NOMO-1 (cell line): ENCODE results near the gene KIF26A.
"Not testable (repeated sequence)": the region's sequence is repeated elsewhere in the genome, so short reads cannot be mapped to it uniquely, and the experiment has no call there.

ENCODE experiments used
- DNase-seq, 2 experiments: peaks; one replicate each; lab custom pipeline; 2025; ENCODE audit not compliant: unreplicated experiment in 2 of 2; lab: John Stamatoyannopoulos, UW

KIF26A gene

DNA sequence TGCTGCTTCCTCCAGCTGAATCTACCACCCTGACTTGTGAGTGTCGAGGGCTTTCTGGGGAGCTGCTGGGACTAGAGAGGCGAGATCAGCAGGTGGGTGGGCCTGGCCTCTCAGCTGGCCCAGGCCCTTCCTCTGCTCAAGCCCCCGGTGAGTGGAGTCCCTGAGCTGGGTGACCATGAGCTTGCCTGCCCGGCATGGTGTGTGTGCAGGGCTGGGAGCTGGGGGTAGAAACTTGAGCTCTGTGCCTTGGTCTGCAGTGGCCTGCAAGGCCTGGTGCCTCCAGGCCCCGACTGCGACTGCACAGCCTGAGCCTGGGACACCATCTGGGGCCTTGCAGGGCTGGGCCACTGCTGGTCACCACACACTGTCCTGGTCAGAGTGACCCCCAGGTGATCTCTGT lies 67.4 kb downstream of the KIF26A start:
- DNase-seq, result no peak

DNA sequence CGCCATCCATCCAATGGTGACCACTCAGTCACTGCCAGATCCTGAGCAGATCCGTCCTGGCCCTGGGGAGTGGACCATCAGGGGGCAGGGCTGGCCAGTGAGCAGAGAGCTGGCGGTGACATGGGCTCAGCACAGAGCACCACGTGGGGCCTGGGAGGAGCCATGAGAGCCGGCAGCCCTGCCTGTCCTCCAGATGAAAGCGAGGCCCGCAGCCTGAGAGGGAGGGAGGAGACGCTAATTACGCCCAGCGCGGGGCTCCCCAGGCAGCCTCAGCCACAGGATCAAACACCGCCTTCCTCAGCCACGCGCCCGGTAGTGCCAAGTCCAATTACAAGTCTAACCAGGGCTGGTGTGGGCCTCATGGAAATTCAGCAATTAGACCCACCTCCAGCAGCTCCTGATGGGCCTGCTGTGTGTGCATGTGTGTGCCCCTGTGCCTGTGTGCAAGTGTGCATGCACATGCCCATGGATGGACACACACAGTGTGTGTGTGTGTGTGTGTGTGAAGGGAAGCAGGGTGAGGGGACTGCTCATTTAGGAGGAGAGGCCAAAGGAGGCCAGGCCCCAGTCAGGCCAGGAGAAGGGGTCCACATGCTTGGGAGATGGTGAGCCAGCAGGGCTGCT lies 68.0 kb downstream of the KIF26A start:
- no peak for DNase-seq

DNA sequence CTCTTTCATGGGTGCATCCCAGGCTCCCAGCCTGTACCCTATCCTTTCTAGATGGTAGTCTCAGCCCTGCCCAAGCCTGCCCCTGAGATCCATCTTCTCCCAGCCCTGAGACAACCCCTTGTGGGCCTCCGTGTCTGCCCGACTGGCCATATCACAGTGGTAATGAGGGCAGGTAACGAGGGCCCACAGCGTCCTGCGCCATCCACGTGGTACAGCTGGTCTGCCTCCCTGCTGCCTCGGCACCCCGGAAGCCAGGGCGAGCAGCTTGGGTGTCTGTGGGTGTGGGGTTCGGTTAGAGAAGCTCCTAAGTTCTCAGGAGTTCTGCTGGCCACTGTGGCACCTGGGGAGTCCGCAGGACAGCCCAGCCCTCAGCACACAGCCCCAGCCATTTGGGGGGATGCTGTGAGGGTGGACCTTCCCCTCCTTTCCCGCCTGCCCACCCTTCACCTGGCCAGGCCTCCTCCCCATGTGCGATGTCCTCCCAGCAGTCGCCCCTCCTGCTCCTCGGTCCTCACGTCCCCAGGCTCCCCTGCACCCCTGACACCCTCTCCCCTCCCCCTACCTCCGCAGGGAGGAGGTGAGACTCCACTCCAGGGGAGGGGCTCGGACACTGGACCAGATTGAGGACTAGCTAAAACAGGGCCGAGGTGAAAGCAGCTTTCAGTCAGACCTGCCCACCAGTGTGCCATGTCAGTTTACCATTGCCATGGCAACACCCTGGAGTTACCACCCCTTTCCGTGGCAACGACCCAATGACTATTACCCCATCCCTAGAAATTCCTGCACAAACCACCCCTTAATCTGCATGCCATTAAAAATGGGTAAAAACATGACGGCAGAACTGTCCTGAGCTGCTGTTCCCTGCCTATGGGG lies 69.0 kb downstream of the KIF26A start:
- DNase-seq, result no peak

DNA sequence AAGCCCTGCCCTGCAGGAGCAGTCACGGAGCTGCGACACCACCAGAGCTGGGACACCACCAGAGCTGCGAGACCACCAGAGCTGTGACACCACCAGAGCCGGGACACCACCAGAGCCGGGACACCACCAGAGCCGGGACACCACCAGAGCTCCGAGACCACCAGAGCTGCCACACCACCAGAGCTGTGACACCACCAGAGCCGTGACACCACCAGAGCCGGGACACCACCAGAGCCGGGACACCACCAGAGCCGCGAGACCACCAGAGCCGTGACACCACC lies 69.6 kb downstream of the KIF26A start:
- not testable (repeated sequence) for DNase-seq

DNA sequence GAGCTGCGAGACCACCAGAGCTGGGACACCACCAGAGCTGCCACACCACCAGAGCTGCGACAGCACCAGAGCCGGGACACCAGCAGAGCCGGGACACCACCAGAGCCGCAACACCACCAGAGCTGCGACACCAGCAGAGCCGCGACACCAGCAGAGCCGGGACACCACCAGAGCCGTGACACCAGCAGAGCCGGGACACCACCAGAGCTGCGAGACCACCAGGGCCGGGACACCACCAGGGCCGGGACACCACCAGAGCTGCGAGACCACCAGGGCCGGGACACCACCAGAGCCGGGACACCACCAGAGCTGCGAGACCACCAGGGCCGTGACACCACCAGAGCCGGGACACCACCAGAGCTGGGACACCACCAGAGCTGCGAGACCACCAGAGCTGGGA lies 69.9 kb downstream of the KIF26A start:
- not testable (repeated sequence) for DNase-seq

DNA sequence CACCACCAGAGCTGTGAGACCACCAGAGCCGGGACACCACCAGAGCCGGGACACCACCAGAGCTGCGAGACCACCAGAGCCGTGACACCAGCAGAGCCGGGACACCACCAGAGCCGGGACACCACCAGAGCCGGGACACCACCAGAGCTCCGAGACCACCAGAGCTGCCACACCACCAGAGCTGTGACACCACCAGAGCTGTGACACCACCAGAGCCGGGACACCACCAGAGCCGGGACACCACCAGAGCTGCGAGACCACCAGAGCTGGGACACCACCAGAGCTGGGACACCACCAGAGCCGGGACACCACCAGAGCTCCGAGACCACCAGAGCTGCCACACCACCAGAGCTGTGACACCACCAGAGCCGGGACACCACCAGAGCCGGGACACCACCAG lies 70.7 kb downstream of the KIF26A start:
- DNase-seq, result not testable (repeated sequence)

DNA sequence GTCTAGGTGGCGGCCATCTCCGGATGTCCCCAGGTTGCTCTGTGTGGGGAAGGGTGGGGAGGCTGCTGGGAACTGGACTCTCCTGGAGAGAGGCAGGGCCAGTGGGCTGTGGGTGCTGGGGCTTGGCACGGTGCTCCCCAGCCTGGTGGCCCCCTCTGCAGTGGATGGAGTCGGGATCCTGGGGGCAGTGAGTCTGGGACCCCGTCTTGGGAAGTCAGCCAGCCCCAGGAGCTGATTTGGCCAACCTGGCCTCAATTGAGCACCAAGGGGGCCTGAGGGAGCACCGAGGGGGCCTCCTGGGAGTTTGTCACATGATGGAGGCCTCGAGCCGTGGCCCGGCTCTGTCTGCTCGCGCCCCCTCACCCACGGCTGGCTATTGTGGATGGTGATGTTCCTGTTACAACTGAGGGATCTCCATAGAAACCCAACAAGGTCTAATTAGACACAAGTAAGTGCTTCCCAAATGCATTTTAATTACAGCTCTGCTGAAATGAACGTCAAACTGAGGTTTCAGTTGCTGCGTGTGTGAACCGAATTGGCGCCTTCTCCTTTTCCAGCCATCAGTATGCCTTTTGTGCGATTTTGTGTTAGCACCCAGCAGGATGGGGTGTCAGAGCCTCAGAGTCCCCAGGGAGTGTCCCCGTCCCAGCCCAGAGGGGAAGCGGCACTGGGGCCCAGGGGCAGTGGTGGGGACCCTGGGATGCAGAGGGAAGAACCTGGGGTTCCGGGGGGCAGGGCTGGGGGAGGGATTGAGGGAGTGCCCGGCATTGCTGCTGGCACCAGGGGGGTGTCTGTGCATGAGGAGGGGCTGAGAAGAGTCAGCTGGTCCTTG lies 71.8 kb downstream of the KIF26A start:
- DNase-seq, result no peak

DNA sequence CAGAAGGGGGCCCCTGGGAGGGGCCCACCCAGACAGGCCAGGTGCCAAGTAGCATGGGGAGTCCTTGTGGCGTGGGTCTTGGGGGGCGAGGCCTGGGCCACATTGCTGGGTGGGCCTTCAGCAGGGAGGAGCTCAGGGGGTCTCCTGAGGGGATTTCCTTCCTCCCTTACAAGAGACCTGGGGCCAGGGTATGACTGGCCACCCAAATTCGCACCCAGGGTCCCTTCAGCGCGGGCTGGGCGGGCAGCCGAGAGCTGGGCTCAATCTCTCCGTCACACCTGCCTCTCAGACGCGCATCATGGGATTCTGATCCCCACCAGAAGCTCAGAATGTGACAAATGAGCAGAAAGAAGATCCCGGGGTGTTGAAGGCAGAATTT lies 72.4 kb downstream of the KIF26A start:
- no peak for DNase-seq

DNA sequence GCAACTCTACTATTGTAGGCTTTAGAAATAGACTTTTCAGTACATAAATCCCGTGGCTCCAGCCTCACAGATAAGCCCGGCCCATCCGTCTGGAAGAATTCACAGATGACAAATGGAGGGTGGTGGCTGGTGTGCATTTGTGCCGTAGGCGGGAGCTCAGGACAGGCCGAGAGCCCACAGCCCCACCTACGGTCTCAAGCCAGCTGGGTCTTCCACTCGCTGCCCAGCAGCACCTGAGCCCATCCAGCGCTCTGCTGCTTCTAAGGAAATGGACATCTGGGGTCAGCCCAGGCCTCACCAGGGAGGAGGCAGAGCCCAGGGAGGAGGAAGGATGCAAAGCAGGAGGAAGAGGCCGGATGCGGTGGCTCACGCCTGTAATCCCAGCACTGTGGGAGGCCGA lies 72.8 kb downstream of the KIF26A start:
- DNase-seq, result no peak

DNA sequence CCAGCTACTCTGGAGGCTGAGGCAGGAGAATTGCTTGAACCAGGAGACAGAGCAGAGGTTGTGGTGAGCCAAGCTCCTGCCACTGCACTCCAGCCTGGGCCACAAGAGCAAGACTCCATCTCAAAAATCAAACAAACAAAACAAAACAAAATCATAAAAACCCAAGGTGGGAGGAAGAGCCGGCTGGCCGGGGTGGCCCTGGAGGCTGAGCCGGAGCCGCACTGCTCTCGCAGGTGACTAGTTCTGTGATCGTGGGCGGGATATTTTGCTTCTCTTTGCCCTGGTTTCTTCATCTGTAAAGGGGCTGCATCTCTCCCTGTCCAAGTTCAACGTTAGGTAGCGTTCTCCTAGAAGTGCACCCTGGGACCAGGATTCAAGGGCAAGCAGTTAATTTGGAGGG lies 73.4 kb downstream of the KIF26A start:
- DNase-seq, result no peak

DNA sequence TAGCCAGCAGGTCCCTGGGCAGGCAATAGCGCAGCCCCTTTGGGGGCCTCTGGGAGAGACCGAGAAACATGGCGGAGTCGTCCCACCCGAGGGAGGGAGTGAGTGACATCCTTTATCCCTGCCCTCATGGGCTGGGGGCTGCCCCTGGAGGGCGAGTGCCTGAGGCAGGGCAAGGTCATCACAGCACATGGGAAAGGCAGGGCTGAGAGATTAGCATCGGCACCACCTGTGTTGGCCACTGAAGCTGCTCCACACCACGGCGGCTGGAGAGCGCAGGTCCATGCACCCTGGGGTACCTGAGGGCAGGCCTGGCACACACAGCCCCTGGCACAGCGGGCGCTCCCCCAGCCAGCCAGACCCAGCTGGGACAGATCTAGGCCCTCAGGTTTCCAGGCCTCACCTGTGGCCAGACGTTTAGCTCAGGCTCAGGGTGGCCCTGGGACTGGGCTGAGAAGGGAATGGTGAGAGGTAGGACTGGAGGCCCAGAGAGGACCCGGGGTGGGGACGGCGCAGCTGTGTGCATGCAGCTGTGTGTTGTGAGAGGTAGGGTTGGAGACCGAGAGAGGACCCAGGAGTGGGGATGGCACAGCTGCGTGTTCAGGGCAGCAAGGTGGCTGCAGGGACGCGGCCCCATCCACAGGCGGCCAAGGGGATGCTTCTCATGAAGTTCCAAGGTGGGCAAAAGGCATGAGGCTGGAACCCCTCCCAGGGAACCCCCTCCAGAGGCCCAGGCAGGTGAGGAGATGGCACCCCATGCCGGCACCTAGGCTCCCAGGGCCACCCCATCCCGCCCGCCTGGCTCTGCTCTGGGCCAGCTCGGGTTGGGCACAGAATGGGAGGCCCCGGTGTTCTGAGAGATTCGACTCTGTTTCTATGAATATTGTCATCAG lies 74.1 kb downstream of the KIF26A start:
- DNase-seq, result no peak

DNA sequence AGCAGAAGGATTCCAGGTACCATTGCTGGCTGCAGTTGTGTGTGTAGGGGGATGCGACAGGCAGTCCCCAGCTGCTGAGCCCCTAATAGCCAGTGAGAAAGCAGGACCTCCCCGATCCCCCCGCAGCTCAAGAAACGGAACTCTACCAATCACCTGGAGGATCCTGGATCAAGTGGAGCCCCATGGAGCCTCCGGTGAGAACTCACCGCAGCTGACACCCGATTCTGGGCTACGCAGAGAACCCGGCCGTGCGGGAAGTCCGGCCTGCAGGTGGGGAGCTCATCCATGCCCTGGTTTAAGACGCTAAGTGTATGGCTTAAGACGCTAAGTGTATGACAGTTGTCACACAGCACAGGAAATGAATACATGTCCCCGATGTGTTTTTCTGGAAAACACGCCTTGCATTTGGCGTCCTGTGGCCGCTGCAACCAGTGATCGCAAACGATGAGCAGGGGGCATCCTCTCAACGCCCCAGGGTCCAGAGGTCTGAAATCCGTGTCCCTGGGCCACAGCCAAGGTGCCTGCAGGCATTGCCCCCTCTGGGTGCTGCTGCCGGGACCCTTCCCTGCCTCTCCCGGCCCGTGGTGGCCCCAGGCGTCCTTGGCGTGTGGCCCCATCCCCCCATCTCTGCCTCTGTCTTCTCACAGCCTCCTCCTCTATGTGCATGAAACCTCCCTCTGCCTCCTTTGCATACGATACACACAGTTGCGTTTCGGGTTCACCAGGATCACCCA lies 75.1 kb downstream of the KIF26A start:
- no peak for DNase-seq

DNA sequence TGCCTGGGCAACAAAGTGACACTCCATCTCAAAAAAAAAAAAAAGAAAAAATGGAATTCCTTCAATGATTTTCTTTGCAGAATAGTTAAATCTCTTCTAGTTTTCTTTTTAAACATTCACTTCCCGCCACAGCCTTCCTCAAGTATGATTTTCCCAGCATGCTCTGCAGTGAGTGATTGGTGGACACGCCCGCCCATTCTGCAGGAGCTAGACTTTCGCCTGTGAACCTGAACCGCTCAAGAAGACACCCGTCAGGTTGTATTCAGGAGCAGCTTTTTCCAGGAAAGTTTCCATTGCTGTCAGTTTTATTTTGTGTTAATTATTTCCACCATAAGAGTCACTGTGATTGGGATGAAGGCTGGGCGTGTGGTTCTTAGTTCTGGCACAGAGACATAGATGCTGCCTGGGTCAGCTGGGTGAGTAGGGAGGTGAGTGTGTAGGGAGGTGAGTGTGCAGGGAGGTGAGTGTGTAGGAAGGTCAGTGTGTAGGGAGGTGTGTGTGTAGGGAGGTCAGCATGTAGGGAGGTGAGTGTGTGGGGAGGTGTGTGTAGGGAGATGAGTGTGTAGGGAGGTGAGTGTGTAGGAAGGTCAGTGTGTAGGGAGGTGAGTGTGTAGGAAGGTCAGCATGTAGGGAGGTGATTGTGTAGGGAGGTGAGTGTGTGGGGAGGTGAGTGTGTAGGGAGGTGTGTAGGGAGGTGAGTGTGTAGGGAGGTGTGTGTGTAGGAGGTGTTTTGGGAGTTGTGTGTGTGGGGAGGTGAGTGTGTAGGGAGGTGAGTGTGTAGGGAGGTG lies 76.2 kb downstream of the KIF26A start:
- DNase-seq, result no peak

DNA sequence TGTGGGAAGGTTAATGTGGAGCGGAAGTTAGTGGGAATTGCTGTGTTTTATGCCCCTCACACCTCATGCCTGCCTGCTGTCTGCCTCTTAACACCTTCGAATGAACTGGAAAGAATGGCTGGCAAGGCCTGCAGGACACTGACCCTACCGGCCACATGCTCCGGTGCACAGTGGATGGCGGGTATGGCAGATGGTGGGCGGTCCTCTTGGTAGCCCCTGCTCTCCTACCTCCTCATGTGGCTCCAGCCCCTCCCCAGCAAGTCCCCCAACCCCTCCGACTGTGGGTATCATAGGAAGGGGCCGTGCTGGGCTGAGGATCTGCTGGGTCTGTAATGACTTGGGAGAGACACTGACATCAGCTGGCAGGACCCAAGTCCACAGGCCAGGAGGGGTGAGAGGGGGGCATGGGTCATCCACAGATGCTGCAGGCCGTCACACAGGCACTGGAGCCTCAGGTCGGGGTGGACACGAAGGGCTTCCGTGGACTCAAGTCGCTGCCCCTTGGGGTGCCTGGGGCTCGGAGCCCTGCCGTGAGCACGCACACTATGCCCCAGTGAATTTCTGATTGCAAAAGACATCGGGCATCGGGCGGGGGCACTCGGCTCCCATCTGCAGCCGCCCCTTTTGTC lies 77.4 kb downstream of the KIF26A start:
- DNase-seq, result no peak

DNA sequence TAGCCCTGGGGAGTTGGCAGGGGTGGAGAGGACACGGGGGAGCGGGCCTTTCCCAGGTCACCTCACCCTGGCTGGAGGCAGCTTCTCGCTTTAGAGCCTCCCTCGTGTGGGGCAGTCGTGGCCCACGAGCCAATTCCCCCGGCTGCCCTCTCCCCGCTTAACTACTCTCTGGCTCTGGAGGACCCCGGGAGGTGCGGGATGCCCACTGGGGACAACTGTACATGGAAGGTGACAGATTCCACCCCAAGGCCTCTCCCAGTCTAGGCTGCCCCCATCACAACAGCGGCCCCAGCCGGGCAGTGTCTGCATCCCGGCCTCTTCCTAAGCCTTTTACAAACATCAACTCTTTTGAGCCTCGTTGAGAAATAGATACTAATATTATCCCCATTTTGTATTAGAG lies 78.1 kb downstream of the KIF26A start:
- no peak for DNase-seq

DNA sequence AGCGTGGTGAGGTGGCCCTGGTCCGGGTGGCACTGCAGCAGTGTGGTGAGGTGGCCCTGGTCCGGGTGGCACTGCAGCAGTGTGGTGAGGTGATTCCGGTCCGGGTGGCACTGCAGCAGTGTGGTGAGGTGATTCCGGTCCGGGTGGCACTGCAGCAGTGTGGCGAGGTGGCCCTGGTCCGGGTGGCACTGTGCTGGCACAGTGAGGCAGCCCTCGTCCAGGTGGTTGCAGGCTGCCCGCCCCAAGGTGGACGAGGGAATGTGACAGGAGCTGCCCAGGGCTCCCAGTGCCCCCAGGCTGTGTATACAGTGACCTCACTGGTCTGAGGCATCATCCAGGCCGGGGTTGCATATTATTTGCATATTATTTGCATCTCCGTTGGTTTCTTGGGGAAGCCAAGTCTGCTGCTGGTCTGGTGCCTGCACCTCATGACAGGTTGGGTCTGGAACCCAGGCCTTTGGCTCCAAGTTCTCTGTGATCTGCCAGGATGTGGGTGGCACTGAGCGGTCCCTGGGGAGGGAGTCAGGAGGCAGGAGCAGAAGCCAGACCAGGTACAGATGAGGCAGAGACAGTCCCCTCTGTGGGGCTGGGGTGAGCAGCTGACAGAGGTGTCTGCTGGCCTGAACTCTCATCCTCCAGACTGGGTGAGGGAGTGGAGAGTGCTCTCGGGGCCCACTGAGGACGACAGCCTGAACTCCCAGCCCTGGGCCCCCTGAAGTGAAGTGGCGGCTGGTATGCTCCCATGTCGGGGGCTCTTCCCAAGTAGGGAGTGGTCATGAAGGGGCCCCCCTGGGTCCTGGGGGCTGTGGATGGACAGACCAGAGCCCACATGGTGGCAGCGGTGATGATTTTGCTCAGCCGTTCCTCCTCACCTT lies 79.3 kb downstream of the KIF26A start:
- DNase-seq, result no peak

DNA sequence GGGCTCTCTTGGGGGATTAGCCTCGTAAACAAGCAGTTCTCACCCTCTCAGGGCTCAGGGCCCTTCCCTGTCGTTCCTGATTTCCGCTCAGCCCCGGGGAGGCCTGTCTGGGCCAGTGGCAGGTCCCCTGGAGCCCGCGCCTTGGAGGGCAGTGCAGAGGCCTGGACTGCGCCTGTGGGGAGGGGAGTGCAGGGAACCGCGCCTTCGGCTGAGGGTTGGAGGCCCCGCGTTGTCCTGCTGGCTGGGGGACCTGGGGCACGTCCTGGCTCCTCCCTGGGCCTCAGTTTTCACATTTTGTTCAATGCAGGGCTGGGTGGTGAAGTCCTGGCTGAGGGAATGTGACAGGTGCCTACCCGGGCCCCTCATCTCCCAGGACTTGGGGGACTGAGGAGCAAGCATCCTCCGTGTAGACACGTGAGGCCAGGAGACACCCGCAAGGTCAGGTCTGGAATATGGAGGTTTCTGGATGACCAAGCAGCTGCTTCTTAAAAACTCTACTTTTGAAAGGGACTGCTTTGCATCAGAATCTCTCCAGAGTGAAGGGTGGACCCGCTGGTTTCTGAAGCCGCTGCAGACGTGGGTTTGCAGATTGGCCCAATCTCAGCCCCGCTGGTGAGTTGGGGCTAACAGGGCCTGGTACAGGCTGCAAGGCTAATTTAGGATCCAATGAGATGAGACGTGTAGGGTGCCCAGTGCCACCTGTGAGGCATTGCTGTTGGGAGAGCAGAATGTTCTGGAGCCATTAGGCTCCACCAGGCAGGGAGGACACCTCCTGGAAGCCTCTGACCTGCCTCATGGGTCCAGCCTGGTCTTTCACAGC lies 80.2 kb downstream of the KIF26A start:
- no peak for DNase-seq
